A172 (cell line): ENCODE data around the gene CPXCR1. TPM values are rescaled to one million over a fixed set of nuclear protein-coding genes. Genes with fewer than 3 reads are reported as not detected.
"Not testable (repeated sequence)": the region's sequence is repeated elsewhere in the genome, so short reads cannot be mapped to it uniquely, and the experiment has no call there.

Experiments used
- DNase-seq: peaks from one replicate; pipeline ENCODE4 v3.0.0-alpha.2; 2015; ENCODE audit warnings: low spot score
- total RNA-seq: library from RNA; depleted of rRNA; stranded (reverse); fragments of >200 nt; shearing (Covaris generic); gene quantifications from 2 replicates; pipeline ENCODE4 v1.2.3, GENCODE V29; 2014; rRNA removed

Gene CPXCR1
- not detected in 2 replicates for total RNA-seq

DNA sequence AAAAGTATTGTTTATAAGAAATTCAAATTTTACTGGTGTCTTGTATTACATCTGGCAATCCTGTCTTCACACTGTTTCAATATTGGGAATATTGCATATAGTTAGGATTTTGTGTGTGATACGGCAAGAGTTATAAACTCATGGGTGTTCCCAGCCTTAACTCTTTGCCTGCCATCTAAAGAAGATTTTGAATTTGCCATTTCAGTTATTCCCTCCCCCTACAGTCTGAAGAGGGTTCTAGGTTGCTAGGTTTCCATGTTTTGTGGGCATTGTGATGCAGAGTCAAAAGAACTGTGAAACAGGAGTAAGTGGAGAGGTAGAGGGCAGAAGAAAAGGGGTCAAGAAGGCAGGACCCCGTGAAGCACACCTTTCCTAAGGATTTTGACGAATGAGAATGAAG is at the start of gene CPXCR1:
TSS of gene CPXCR1 (plus strand) at position 301 of the 400 bp plus-strand sequence. CDS start 6,190 bp downstream, outside the sequence.
- no peak for DNase-seq

DNA sequence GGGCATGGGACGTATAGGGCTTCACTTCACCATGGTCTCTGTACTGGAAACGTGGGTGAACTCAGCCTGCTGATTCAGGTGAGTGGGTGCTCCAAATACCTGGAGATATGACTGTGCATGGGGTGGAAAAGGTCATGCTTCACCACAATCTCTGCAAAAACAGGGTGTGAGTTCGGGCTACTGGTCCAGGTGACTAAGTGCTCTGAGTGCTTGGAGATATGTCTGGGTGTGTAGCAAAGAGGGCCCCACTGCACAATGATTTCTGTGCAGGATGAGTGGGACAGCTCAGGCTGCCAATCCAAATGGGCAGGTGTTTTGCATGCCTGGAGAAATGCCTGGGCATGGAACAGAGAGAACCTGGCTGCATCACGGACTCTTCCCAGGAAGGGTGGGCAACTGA is 11.2 kb upstream of the CPXCR1 start:
- no peak for DNase-seq

DNA sequence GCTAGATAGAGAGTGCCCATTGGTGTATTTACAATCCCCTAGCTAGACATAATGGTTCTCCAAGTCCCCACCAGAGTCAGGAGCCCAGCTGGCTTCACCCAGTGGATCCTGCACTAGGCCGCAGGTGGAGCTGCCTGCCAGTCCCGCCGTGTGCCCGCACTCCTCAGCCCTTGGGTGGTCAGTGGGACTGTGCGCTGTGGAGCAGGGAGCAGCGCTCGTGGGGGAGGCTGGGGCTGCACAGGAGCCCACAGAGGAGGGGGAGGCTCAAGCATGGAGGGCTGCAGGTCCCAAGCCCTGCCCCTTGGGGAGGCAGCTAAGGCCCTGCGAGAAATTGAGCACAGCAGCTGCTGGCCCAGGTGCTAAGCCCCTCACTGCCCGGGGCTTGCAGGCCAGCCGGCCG is 810 bp upstream of the CPXCR1 start:
- not testable (repeated sequence) for DNase-seq

DNA sequence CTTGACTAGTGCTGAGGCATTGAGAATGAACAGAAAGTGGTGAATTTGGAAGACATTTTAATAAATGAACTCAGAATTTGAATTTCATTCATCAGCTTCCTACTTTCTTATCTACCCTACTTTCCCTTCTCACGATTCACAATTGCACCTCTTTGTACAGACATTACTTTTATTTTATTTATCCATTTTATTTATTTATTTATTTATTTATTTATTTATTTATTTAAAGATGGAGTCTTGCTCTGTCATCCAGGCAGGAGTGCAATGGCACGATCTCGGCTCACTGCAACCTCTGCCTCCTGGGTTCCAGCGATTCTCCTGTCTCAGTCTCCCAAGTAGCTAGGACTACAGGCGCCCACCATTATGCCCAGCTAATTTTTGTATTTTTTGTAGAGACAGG is 5.3 kb downstream of the CPXCR1 start:
- not testable (repeated sequence) for DNase-seq

DNA sequence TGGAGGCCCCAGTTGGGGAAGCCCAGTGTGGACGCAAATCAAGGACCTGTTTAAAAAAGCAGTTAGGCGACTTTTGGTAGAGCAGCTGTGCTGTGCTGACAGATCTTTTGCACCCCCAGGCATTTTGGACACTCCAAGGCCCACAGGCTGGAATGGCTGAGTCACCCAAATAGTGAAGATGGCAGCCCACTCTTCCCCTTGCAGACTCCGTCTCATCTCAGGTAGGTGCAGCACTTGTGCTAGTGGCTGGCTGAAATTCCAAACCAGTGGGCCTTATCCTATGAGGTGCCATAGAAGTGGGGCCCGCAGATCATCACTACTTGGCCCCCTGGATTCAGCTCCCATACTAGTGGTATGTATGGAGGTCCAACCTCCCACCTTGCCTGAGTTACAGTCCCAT is 42.8 kb downstream of the CPXCR1 start:
- DNase-seq, result no peak
